K562 (cell line): ENCODE results near the gene GALNT15. TPM values are rescaled to one million over a fixed set of nuclear protein-coding genes. Genes with fewer than 3 reads are reported as not detected.

ENCODE experiments used
- ATAC-seq: fragments of 200-7000 bp; cut with Tn5 transposase; 3 replicates; pipeline ENCODE4 v1.9.1; 2020; ENCODE audit warnings: moderate library complexity
- BruUV-seq: library from RNA; stranded (reverse); fragments of 400-500 nt; replicated peaks from 2 replicates; lab custom pipeline; 2021; lab: Mats Ljungman, UMichigan
- CTCF ChIA-PET: fragments of 300-600 bp; formaldehyde crosslinking; extraction: SDS; loops from one replicate; lab custom pipeline; 2021; ENCODE audit warnings: low intra/inter-chr PET ratio; lab: Yijun Ruan, JAX
- POLR2A ChIA-PET: fragments of 300-600, 350-650 bp; sonication (Branson Sonifier 250); formaldehyde crosslinking; extraction: SDS; loops from one replicate; lab custom pipeline; 2021; ENCODE audit warnings: antibody characterized with exemption, inconsistent platforms; lab: Yijun Ruan, JAX
- DNase-seq, 4 experiments: peaks; one replicate each; pipeline versions ENCODE4 v3.0.0 to v3.0.0-alpha.2; 2011 to 2018; ENCODE audit warnings: low spot score in 3 of 4, mixed read lengths in 3 of 4; ENCODE audit errors: extremely low read depth in 1 of 4
- FAIRE-seq: peaks from 2 replicates; lab custom pipeline; 2011; peaks lifted over from hg19 to GRCh38; lab: Jason Lieb, UNC
- H2AFZ ChIP-seq: 2 replicates; pipeline ENCODE4 v1.6.0; 2011; ENCODE audit warnings: low read depth, low read length, control low read depth, inconsistent platforms
- H3K27ac ChIP-seq: fragments of 200-600 bp; 3 replicates; pipeline ENCODE4 v1.8.0; 2011; ENCODE audit warnings: low read depth, mild to moderate bottlenecking, control low read depth, inconsistent platforms, low read length, moderate library complexity, mixed read lengths; ENCODE audit errors: extremely low read depth
- H3K27me3 ChIP-seq, 2 experiments: fragments of 300-600 bp in 1 of 2; 2 replicates in 1 of 2; 3 replicates in 1 of 2; pipeline versions ENCODE4 v1.6.0 to v1.8.0; 2011; ENCODE audit warnings: inconsistent platforms in 2 of 2, low read length in 2 of 2, mild to moderate bottlenecking in 1 of 2, mixed read lengths in 1 of 2, moderate library complexity in 1 of 2; ENCODE audit not compliant: control insufficient read depth in 2 of 2, insufficient read depth in 2 of 2
- H3K36me3 ChIP-seq: fragments of 300-600 bp; 3 replicates; pipeline ENCODE4 v1.8.0; 2011; ENCODE audit warnings: mild to moderate bottlenecking, low read length, inconsistent platforms; ENCODE audit not compliant: control insufficient read depth, insufficient read depth
- H3K4me1 ChIP-seq, 2 experiments: fragments of 200-600 bp in 1 of 2; replicated peaks in 1 of 2; 2 replicates in 1 of 2; 3 replicates in 1 of 2; pipeline versions ENCODE4 v1.5.1 to v1.8.0; 2011; ENCODE audit warnings: inconsistent platforms in 2 of 2, low read length in 2 of 2, mild to moderate bottlenecking in 1 of 2, mixed read lengths in 1 of 2, moderate library complexity in 1 of 2; ENCODE audit not compliant: control insufficient read depth in 2 of 2, insufficient read depth in 2 of 2
- H3K4me2 ChIP-seq: 2 replicates; pipeline ENCODE4 v1.6.1; 2011; ENCODE audit warnings: low read length, control low read depth, inconsistent platforms, mixed read lengths; ENCODE audit not compliant: insufficient read depth
- H3K4me3 ChIP-seq: fragments of 200-600 bp; sonication (generic), shearing (Covaris generic); 2 replicates; pipeline ENCODE4 v1.5.1; 2016; ENCODE audit warnings: control low read depth, inconsistent platforms
- H3K79me2 ChIP-seq: fragments of 200-600 bp; 3 replicates; pipeline ENCODE4 v1.8.0; 2011; ENCODE audit warnings: low read length, inconsistent platforms; ENCODE audit not compliant: control insufficient read depth, insufficient read depth
- H3K9ac ChIP-seq, 2 experiments: 2 replicates each; pipeline versions ENCODE4 v1.6.0 to v1.6.1; 2011; ENCODE audit warnings: low read depth in 2 of 2, low read length in 2 of 2, control low read depth in 1 of 2, inconsistent platforms in 1 of 2, mild to moderate bottlenecking in 1 of 2, mixed read lengths in 1 of 2; ENCODE audit not compliant: insufficient read depth in 1 of 2
- H3K9me1 ChIP-seq: one replicate; pipeline ENCODE4 v1.6.0; 2011; ENCODE audit warnings: inconsistent platforms, mild to moderate bottlenecking, low read length, moderate library complexity; ENCODE audit not compliant: control insufficient read depth, insufficient read depth
- H3K9me3 ChIP-seq: replicated peaks from 2 replicates; pipeline ENCODE4 v1.5.1; 2011; ENCODE audit warnings: low read depth, low read length, inconsistent platforms; ENCODE audit not compliant: control insufficient read depth, insufficient read depth
- H4K20me1 ChIP-seq: replicated peaks from 2 replicates; pipeline ENCODE4 v1.6.1; 2011; ENCODE audit warnings: low read length, inconsistent platforms, mixed read lengths; ENCODE audit not compliant: control insufficient read depth, insufficient read depth
- ETV5 ChIP-seq: sonication (generic); formaldehyde crosslinking; IDR thresholded peaks from 2 replicates; pipeline ENCODE4 v1.4.0; 2020; ENCODE audit warnings: low read depth, mild to moderate bottlenecking, missing genetic modification reagents
- FOXK2 ChIP-seq, 2 experiments: fragments of 450-650 bp; IDR thresholded peaks in 1 of 2; conservative IDR thresholded peaks in 1 of 2; 2 replicates each; pipeline ENCODE4 v1.6.1; 2016; ENCODE audit warnings: low read depth in 2 of 2, mild to moderate bottlenecking in 1 of 2
- IFI16 ChIP-seq: fragments of 250-450 bp; sonication (Bioruptor Pico); IDR thresholded peaks from 2 replicates; pipeline ENCODE4 v2.1.2; 2022; ENCODE audit warnings: mild to moderate bottlenecking, inconsistent platforms
- KAT7 ChIP-seq: sonication (generic); formaldehyde crosslinking; IDR thresholded peaks from 2 replicates; pipeline ENCODE4 v1.8.0; 2022; ENCODE audit warnings: missing genetic modification reagents, mild to moderate bottlenecking, borderline replicate concordance
- NCOA2 ChIP-seq, 2 experiments: fragments of 450-650 bp; IDR thresholded peaks; 2 replicates each; pipeline ENCODE4 v1.6.1; 2018; ENCODE audit warnings: mild to moderate bottlenecking in 2 of 2, moderate library complexity in 1 of 2; ENCODE audit not compliant: partially characterized antibody in 2 of 2
- SMAD3 ChIP-seq: fragments of 450-650 bp; formaldehyde crosslinking; conservative IDR thresholded peaks from 2 replicates; pipeline ENCODE4 v1.4.0; 2020; ENCODE audit warnings: mild to moderate bottlenecking
- SRSF7 ChIP-seq: fragments of 200-400 bp; formaldehyde crosslinking; optimal IDR thresholded peaks from 2 replicates; pipeline ENCODE3; 2017; ENCODE audit warnings: mild to moderate bottlenecking, low read depth, low read length
- TAF1 ChIP-seq: IDR thresholded peaks from 2 replicates; pipeline ENCODE4 v1.6.1; 2011; ENCODE audit warnings: mild to moderate bottlenecking, low read length, moderate library complexity; ENCODE audit not compliant: insufficient read depth, control insufficient read depth, severe bottlenecking; ENCODE audit errors: extremely low read depth
- WGBS: fragments of 100-300 bp; shearing (Covaris generic); methylation state at CpG from one replicate; pipeline ENCODE4 v1.1.6; 2016; ENCODE audit warnings: low coverage, mixed read lengths; ENCODE audit not compliant: insufficient coverage; ENCODE audit errors: missing lambda C conversion rate; 5-methylcytosine and 5-hydroxymethylcytosine counted together
- in situ Hi-C: fragments of 300-500 bp; cut with MboI; formaldehyde crosslinking; loops from 4 replicates; pipeline ENCODE4 v1.15.0; 2018; ENCODE audit warnings: inconsistent platforms, mixed read lengths
- intact Hi-C: fragments of 100-400 bp; cut with micrococcal nuclease; formaldehyde crosslinking; loops from 2 replicates; pipeline ENCODE4 v1.14.2; 2022
- polyA plus RNA-seq, 8 experiments: library from polyadenylated mRNA; depleted of rRNA in 4 of 8; stranded (reverse) in 5 of 8; unstranded in 3 of 8; fragments of >200 nt; fragmentation: Nextera tagmentation in 2 of 8; fragmentation: Illumina TruSeq in 1 of 8; extraction: Ambion mirVana in 2 of 8; extraction: Trizol in 1 of 8; gene quantifications; 2 replicates each; pipeline versions ENCODE4 v1.2.1 to v1.2.3, GENCODE V29; 2011 to 2014; ENCODE audit warnings: inconsistent platforms in 1 of 8, missing spikeins in 1 of 8
- total RNA-seq, 7 experiments: library from RNA; depleted of rRNA in 6 of 7; stranded (reverse); fragments of >200 nt in 6 of 7; fragmentation: Illumina TruSeq in 2 of 7; extraction: Trizol in 2 of 7; gene quantifications; 2 replicates each; pipeline versions ENCODE4 v1.2.1 to v1.2.3, GENCODE V29; 2011 to 2021; ENCODE audit warnings: low replicate concordance in 1 of 7
- TF ChIP-seq, protein P1 (sequence below): fragments of 450-650 bp; IDR thresholded peaks from 2 replicates; pipeline ENCODE4 v1.7.0; 2016; ENCODE audit warnings: borderline replicate concordance
- TF ChIP-seq, protein P2 (sequence below): sonication (generic); formaldehyde crosslinking; IDR thresholded peaks from 2 replicates; pipeline ENCODE4 v1.8.0; 2022; ENCODE audit warnings: mild to moderate bottlenecking, missing genetic modification reagents, borderline replicate concordance

The GALNT15 gene
- total and polyA plus RNA-seq, 9 of the 15 experiments (the other 6 are each of a cell fraction or from before 2014, with no cell fraction given): not detected

GRCh38 chr3:16190704-16191103 lies 16.2 kb downstream of the GALNT15 start:
- intact Hi-C loops: no loop called here
- POLR2A ChIA-PET: interaction anchor here (0.6 kb wide), 1 partner anchor 249 kb away, joined by 3 read pairs; no protein-coding TSS in a partner anchor
- no peak overlapping the region for H3K4me2 ChIP-seq
- H3K27ac ChIP-seq: no peak overlapping the region
- H3K27me3 ChIP-seq: peaks cover 21 to 30% of the 10 kb centered on the region in 2 experiments
- BruUV-seq: no TSS peak
- peak overlapping the region; percentile 12; the same call in 1 of the 2 replicates for H2AFZ ChIP-seq
- no peaks in the 10 kb centered on the region; the same call in 2 of the 3 replicates for H3K36me3 ChIP-seq
- FAIRE-seq: no peak
- H3K9me3 ChIP-seq: no peaks in the 10 kb centered on the region
- 13% methylated on average over 5 of the region's 6 CpGs for WGBS
- DNase-seq: no peak
- no peaks in the 10 kb centered on the region for H3K4me1 ChIP-seq
- no peak for ATAC-seq
- CTCF ChIA-PET: no interaction called here
- no peaks in the 10 kb centered on the region for H4K20me1 ChIP-seq
- H3K79me2 ChIP-seq: no peaks in the 10 kb centered on the region
- in situ Hi-C loops: no loop called here
- H3K9ac ChIP-seq: no peak overlapping the region
- H3K4me3 ChIP-seq: no peak overlapping the region
- no peaks in the 10 kb centered on the region for H3K9me1 ChIP-seq
- no peak for TF ChIP-seq TAF1
- TF ChIP-seq ETV5: no peak
- no peak for TF ChIP-seq SMAD3 (CRISPR knock-in tag)
- TF ChIP-seq, protein P1, sequence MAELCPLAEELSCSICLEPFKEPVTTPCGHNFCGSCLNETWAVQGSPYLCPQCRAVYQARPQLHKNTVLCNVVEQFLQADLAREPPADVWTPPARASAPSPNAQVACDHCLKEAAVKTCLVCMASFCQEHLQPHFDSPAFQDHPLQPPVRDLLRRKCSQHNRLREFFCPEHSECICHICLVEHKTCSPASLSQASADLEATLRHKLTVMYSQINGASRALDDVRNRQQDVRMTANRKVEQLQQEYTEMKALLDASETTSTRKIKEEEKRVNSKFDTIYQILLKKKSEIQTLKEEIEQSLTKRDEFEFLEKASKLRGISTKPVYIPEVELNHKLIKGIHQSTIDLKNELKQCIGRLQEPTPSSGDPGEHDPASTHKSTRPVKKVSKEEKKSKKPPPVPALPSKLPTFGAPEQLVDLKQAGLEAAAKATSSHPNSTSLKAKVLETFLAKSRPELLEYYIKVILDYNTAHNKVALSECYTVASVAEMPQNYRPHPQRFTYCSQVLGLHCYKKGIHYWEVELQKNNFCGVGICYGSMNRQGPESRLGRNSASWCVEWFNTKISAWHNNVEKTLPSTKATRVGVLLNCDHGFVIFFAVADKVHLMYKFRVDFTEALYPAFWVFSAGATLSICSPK: no peak
- TF ChIP-seq SRSF7: no peak
- TF ChIP-seq FOXK2 (conservative IDR thresholded peaks at IDR 0.05 in 1 of 2, IDR thresholded peaks at IDR 0.05 in 1 of 2; ENCODE audit: low read depth in 2 of 2): no peak
- TF ChIP-seq NCOA2 (IDR thresholded peaks at IDR 0.05; ENCODE audit: partially characterized antibody in 2 of 2): no peak
- no peak for TF ChIP-seq IFI16 (CRISPR knock-in tag)
- no peak for TF ChIP-seq KAT7 (CRISPR knock-in tag)
- TF ChIP-seq, protein P2, sequence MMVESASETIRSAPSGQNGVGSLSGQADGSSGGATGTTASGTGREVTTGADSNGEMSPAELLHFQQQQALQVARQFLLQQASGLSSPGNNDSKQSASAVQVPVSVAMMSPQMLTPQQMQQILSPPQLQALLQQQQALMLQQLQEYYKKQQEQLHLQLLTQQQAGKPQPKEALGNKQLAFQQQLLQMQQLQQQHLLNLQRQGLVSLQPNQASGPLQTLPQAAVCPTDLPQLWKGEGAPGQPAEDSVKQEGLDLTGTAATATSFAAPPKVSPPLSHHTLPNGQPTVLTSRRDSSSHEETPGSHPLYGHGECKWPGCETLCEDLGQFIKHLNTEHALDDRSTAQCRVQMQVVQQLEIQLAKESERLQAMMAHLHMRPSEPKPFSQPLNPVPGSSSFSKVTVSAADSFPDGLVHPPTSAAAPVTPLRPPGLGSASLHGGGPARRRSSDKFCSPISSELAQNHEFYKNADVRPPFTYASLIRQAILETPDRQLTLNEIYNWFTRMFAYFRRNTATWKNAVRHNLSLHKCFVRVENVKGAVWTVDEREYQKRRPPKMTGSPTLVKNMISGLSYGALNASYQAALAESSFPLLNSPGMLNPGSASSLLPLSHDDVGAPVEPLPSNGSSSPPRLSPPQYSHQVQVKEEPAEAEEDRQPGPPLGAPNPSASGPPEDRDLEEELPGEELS: no peak
